B cell (primary cell): ENCODE results near the gene TTL.

Experiments
- EZH2 ChIP-seq: IDR thresholded peaks from 2 replicates; pipeline ENCODE4 v1.6.1; 2012; ENCODE audit warnings: borderline replicate concordance, low read depth, mild to moderate bottlenecking, moderate library complexity, low read length; ENCODE audit not compliant: insufficient read depth, poor library complexity, severe bottlenecking
- TF ChIP-seq, protein P1 (sequence below): fragments of 200-600 bp; IDR thresholded peaks from one replicate; pipeline ENCODE4 v1.8.0; 2022; ENCODE audit warnings: antibody characterized with exemption, mild to moderate bottlenecking

DNA sequence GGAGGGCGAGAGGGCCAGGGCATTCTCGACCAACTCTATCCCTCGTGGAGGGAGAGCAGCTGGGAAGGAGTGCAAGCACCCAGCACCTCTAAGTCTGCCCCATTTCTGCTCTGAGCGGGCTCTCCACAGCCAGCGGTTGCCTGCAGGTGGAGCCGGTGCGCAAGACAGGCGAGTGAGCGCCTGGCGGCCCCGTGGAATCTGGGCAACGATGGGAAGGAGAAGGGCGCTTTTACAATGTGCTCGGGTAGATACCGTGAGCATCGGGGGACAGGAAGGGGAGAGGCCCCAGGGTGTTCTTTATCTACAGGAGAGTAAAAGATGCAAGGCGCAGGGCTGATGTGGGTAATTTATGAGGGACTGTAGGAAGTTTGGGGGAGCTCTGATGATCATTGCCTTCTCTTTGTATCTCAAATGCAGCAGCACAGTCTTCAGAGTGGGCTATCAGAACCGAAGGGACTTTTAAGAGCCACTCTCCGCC, 867 bp upstream of the TTL start:
- TF ChIP-seq, protein P1, sequence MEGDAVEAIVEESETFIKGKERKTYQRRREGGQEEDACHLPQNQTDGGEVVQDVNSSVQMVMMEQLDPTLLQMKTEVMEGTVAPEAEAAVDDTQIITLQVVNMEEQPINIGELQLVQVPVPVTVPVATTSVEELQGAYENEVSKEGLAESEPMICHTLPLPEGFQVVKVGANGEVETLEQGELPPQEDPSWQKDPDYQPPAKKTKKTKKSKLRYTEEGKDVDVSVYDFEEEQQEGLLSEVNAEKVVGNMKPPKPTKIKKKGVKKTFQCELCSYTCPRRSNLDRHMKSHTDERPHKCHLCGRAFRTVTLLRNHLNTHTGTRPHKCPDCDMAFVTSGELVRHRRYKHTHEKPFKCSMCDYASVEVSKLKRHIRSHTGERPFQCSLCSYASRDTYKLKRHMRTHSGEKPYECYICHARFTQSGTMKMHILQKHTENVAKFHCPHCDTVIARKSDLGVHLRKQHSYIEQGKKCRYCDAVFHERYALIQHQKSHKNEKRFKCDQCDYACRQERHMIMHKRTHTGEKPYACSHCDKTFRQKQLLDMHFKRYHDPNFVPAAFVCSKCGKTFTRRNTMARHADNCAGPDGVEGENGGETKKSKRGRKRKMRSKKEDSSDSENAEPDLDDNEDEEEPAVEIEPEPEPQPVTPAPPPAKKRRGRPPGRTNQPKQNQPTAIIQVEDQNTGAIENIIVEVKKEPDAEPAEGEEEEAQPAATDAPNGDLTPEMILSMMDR: peak; percentile 91
- no peak for TF ChIP-seq EZH2
